Measurements from ENCODE around the gene DNAI7. TPM values are rescaled to one million over a fixed set of nuclear protein-coding genes. Genes with fewer than 3 reads are reported as not detected.

DNAI7 gene
- 0.37 TPM for polyA plus RNA-seq (2013, experiment 1 of 2)
- polyA plus RNA-seq (2013, experiment 2 of 2): 0.51 TPM

DNA sequence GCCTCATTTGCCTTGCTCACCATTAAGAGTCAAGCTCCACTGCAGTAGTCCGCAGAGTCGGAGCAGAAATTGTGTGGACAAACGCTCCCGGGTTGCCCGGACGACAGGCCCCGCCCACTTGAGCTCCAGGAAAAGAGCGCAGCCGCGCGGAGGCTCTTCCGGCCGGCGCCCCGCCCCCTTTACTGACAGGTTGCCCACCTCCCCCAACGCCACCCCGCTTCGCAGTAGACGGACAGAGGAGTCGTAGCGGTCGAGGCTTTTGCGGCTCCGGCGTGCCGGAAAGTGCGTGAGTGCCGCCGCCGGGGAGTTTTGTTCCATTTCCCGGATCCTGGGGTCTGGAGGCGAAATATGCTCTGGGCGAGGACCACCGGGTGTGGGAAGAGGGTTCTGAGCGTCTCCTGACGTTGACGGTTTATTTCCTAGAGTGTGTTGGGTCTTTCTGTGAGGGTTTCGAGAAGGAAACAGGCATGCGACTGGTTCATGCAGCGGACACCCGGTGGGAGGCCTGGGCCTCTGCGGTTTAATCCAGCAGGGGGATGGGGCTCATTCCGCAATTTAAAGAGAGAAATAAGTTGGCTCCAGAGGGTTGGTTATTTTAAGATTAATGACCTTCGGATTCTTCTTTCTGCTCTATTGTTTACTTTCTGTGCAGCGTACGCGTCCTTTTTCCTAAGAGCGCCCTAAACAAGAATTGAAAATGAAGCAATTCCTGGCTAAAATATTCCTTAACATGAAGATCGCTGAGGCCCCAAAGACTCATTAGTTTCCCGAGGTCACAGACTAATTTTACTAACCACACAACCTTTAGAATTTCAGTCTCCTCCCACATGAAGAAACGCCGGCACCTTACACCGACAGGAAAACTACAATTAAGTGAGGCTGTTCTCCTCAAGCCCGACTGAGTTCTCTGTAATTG, at the start of gene DNAI7, which contains the start of gene ETFRF1:
Gene DNAI7, minus strand, starts transcription at position 105 of the 916 bp plus-strand sequence. Its CDS starts 82 bp downstream, at position 23.
Gene ETFRF1, plus strand, starts transcription at position 182 of the 916 bp plus-strand sequence. CDS start 8,720 bp downstream, outside the sequence.
- H3K4me1 ChIP-seq (ENCODE audit: control insufficient read depth, insufficient read depth, low read length, poor library complexity, severe bottlenecking): peaks cover 6% of the 10 kb centered on the region
- H3K36me3 ChIP-seq (ENCODE audit: control insufficient read depth, insufficient read depth, low read length): peaks cover 5% of the 10 kb centered on the region
- peak within 1 kb of the TSS; percentile 64 for H3K4me3 ChIP-seq (ENCODE audit: extremely low read depth, insufficient read depth, low read length, poor library complexity, severe bottlenecking)
- 0 to 1% methylated on average over 29 to 44 of the region's 54 CpGs for WGBS, 2 experiments (ENCODE audit: insufficient coverage in 2 of 2)
- peak within 1 kb of the TSS; percentile 93 for H3K27ac ChIP-seq (ENCODE audit: low read depth, low read length, severe bottlenecking)
- no peaks in the 10 kb centered on the region for H3K9me3 ChIP-seq (ENCODE audit: control insufficient read depth, low read length)

GRCh38 chr12:25243680-25243990, 48.7 kb upstream of the DNAI7 start:
- no peaks in the 10 kb centered on the region for H3K4me1 ChIP-seq (ENCODE audit: control insufficient read depth, insufficient read depth, low read length, poor library complexity, severe bottlenecking)
- H3K4me3 ChIP-seq (ENCODE audit: extremely low read depth, insufficient read depth, low read length, poor library complexity, severe bottlenecking): no peak overlapping the region
- no peaks in the 10 kb centered on the region for H3K9me3 ChIP-seq (ENCODE audit: control insufficient read depth, low read length)
- peaks cover 36% of the 10 kb centered on the region for H3K36me3 ChIP-seq (ENCODE audit: control insufficient read depth, insufficient read depth, low read length)
- H3K27ac ChIP-seq (ENCODE audit: low read depth, low read length, severe bottlenecking): no peak overlapping the region

- Histone ChIP-seq H3K27ac (ENCODE audit: low read depth, low read length, severe bottlenecking) (no peak overlapping the region), H3K9me3 (ENCODE audit: control insufficient read depth, low read length) (no peaks in the 10 kb centered on the region), H3K36me3 (ENCODE audit: control insufficient read depth, insufficient read depth, low read length) (peaks cover 34% of the 10 kb centered on the region), H3K4me3 (ENCODE audit: extremely low read depth, insufficient read depth, low read length, poor library complexity, severe bottlenecking) (no peak overlapping the region), H3K4me1 (ENCODE audit: control insufficient read depth, insufficient read depth, low read length, poor library complexity, severe bottlenecking) (no peaks in the 10 kb centered on the region)
- WGBS, 2 experiments (ENCODE audit: insufficient coverage in 2 of 2): 92 to 100% methylated on average over 3 to 4 of the region's 5 CpGs
Measured at GRCh38 chr12:25242981-25243679, 48.2 kb upstream of the DNAI7 start.

DNA sequence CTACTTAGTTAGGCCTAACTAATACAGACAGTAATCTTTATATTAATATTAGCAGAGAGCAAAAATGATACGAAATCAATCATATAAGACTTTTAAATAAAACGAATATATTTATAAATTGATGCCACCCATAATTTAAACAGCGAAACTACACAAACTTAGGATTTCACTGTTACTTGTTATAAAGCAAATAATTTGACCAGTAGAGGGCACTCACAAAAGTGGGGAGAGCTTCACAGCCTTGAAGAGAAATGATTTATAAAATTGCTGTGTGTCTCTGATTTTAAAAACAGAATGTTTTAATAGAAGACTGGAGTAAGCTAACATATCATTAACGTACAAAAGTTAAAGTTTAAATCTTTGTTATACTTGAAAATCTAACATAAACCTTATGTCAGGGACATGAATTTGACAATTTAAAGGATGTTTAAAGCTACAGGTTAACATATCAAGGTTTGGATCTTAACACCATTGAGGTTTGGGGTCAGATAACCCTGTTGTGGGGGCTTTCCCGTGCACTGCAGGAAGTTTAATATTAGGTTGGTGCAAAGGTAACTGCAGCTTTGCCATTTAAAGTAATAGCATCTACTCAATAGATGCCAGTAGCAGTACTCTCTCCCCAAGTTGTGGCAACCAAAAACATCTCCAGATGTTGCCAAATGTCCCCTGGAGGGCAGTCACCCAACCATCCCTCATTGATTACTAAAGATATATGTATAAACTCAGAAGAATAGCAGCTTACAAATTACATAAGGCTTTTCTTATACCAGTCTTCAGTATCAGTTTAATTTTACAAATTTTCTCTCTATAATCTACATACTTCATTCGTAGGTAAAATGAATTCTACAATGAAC, 46.4 kb upstream of the DNAI7 start:
- H3K9me3 ChIP-seq (ENCODE audit: control insufficient read depth, low read length): no peaks in the 10 kb centered on the region
- H3K27ac ChIP-seq (ENCODE audit: low read depth, low read length, severe bottlenecking): no peak overlapping the region
- peaks cover 38% of the 10 kb centered on the region for H3K36me3 ChIP-seq (ENCODE audit: control insufficient read depth, insufficient read depth, low read length)
- no peak overlapping the region for H3K4me3 ChIP-seq (ENCODE audit: extremely low read depth, insufficient read depth, low read length, poor library complexity, severe bottlenecking)
- WGBS, 2 experiments (ENCODE audit: insufficient coverage in 2 of 2): no CpG with 5 or more reads among the region's 6 CpGs
- peaks cover 5% of the 10 kb centered on the region for H3K4me1 ChIP-seq (ENCODE audit: control insufficient read depth, insufficient read depth, low read length, poor library complexity, severe bottlenecking)

GRCh38 chr12:25236626-25237025, 41.7 kb upstream of the DNAI7 start:
- peaks cover 40% of the 10 kb centered on the region for H3K36me3 ChIP-seq (ENCODE audit: control insufficient read depth, insufficient read depth, low read length)
- H3K4me1 ChIP-seq (ENCODE audit: control insufficient read depth, insufficient read depth, low read length, poor library complexity, severe bottlenecking): peaks cover 7% of the 10 kb centered on the region
- no peak overlapping the region for H3K4me3 ChIP-seq (ENCODE audit: extremely low read depth, insufficient read depth, low read length, poor library complexity, severe bottlenecking)
- WGBS, 2 experiments (ENCODE audit: insufficient coverage in 2 of 2): 80 to 91% methylated on average over 1 of the region's 4 CpGs
- H3K9me3 ChIP-seq (ENCODE audit: control insufficient read depth, low read length): no peaks in the 10 kb centered on the region
- H3K27ac ChIP-seq (ENCODE audit: low read depth, low read length, severe bottlenecking): no peak overlapping the region

- no CpG with 5 or more reads among the region's 1 CpG for WGBS, 2 experiments (ENCODE audit: insufficient coverage in 2 of 2)
- peaks cover 42% of the 10 kb centered on the region for H3K36me3 ChIP-seq (ENCODE audit: control insufficient read depth, insufficient read depth, low read length)
- H3K27ac ChIP-seq (ENCODE audit: low read depth, low read length, severe bottlenecking): no peak overlapping the region
- peaks cover 7% of the 10 kb centered on the region for H3K4me1 ChIP-seq (ENCODE audit: control insufficient read depth, insufficient read depth, low read length, poor library complexity, severe bottlenecking)
- H3K4me3 ChIP-seq (ENCODE audit: extremely low read depth, insufficient read depth, low read length, poor library complexity, severe bottlenecking): no peak overlapping the region
- no peaks in the 10 kb centered on the region for H3K9me3 ChIP-seq (ENCODE audit: control insufficient read depth, low read length)
Measured at GRCh38 chr12:25236190-25236589, 41.2 kb upstream of the DNAI7 start.

DNA sequence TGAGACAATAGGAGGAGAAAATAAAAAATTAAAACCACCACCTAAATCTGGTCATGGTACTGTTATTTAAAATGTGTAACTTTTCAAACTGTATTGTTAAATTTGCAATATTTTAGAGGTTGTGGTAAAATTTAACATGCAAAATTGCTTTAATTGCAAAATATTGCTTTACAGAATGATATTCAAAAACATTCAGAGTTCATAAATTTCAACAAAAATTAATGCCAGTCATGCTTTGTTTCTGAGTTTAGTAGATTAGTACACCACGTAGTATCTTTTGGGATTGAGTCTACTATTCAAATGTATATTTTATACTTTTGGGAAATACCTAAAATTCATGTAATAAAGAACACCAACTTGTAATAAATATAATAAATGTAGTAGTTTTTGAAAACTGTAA, 18.4 kb upstream of the DNAI7 start:
- Histone ChIP-seq H3K9me3 (ENCODE audit: control insufficient read depth, low read length) (no peaks in the 10 kb centered on the region), H3K4me3 (ENCODE audit: extremely low read depth, insufficient read depth, low read length, poor library complexity, severe bottlenecking) (no peak overlapping the region), H3K36me3 (ENCODE audit: control insufficient read depth, insufficient read depth, low read length) (peaks cover 13% of the 10 kb centered on the region), H3K27ac (ENCODE audit: low read depth, low read length, severe bottlenecking) (no peak overlapping the region), H3K4me1 (ENCODE audit: control insufficient read depth, insufficient read depth, low read length, poor library complexity, severe bottlenecking) (no peaks in the 10 kb centered on the region)
- no CpG with 5 or more reads among the region's 1 CpG for WGBS, 2 experiments (ENCODE audit: insufficient coverage in 2 of 2)

DNA sequence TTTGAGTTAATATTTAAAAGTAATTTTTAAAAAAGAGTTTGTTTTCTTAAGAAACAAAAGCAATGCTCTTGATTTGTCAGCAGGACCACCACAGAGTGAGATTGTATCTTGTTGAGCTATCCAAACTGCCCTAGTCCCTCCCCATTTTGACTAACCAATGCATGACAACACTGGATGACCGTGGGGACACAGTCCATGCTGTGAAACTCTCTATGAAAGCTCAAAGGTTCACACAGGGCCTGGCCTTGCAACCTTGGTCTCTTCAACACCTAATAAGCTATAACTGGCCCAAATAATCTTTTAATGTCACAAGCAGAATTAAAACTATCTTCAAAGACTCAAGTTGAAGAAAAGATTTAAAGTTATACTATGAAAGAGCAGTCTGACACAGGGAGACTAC, 13.6 kb upstream of the DNAI7 start:
- 100% methylated on average over 1 of the region's 1 CpG; no CpG with 5 or more reads in 1 of the 2 experiments for WGBS, 2 experiments (ENCODE audit: insufficient coverage in 2 of 2)
- Histone ChIP-seq H3K4me3 (ENCODE audit: extremely low read depth, insufficient read depth, low read length, poor library complexity, severe bottlenecking) (no peak overlapping the region), H3K36me3 (ENCODE audit: control insufficient read depth, insufficient read depth, low read length) (peaks cover 35% of the 10 kb centered on the region), H3K27ac (ENCODE audit: low read depth, low read length, severe bottlenecking) (no peak overlapping the region), H3K9me3 (ENCODE audit: control insufficient read depth, low read length) (no peaks in the 10 kb centered on the region), H3K4me1 (ENCODE audit: control insufficient read depth, insufficient read depth, low read length, poor library complexity, severe bottlenecking) (no peaks in the 10 kb centered on the region)

DNA sequence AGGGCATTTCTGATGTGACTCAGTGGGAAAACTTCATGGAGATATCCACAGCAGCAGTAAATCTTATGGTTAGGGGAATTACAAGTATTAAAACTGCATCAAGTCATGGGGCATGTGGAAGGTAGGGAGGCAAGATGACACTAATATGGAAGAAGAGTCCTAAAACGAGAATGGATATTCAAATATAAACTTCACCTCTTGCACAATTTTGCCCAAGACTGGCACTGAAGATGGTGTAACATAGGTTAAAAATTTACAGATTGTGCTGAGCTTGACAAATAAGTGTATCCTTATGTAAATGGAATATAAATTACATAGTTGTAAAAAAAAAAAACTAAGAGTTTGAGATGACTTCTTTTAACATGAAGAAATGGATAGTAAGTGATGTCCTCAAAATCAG, 12.9 kb upstream of the DNAI7 start:
- WGBS, 2 experiments (ENCODE audit: insufficient coverage in 2 of 2): no CpG with 5 or more reads among the region's 1 CpG
- H3K36me3 ChIP-seq (ENCODE audit: control insufficient read depth, insufficient read depth, low read length): peaks cover 39% of the 10 kb centered on the region
- no peak overlapping the region for H3K4me3 ChIP-seq (ENCODE audit: extremely low read depth, insufficient read depth, low read length, poor library complexity, severe bottlenecking)
- no peak overlapping the region for H3K27ac ChIP-seq (ENCODE audit: low read depth, low read length, severe bottlenecking)
- H3K4me1 ChIP-seq (ENCODE audit: control insufficient read depth, insufficient read depth, low read length, poor library complexity, severe bottlenecking): no peaks in the 10 kb centered on the region
- no peaks in the 10 kb centered on the region for H3K9me3 ChIP-seq (ENCODE audit: control insufficient read depth, low read length)

DNA sequence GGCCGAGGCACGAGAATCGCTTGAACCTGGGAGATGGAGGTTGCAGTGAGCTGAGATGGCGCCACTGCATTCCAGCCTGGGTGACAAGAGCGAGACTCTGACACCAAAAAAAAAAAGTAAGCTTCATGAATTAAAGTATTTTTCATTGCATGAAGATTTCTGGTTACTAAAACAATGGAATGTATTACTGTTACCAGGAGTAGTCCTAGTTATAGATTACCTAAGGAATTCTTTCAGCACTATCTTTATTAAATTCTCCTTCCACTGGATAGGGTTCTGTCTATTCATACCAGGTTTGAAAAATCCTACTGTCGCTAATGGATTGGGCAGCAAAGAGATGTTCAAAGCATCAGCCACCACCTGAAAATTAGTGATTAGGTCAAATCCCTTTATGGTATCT, 12.5 kb upstream of the DNAI7 start:
- 95% methylated on average over 4 of the region's 6 CpGs for WGBS, 2 experiments (ENCODE audit: insufficient coverage in 2 of 2)
- no peak overlapping the region for H3K27ac ChIP-seq (ENCODE audit: low read depth, low read length, severe bottlenecking)
- H3K4me3 ChIP-seq (ENCODE audit: extremely low read depth, insufficient read depth, low read length, poor library complexity, severe bottlenecking): no peak overlapping the region
- no peaks in the 10 kb centered on the region for H3K9me3 ChIP-seq (ENCODE audit: control insufficient read depth, low read length)
- H3K36me3 ChIP-seq (ENCODE audit: control insufficient read depth, insufficient read depth, low read length): peaks cover 37% of the 10 kb centered on the region
- H3K4me1 ChIP-seq (ENCODE audit: control insufficient read depth, insufficient read depth, low read length, poor library complexity, severe bottlenecking): no peaks in the 10 kb centered on the region
